ES-I3 (cell line): ENCODE measurements around the gene ALDOB.

Experiments
- H3K36me3 ChIP-seq: 2 replicates; pipeline ENCODE4 v1.6.1; 2013; ENCODE audit warnings: mild to moderate bottlenecking, low read length, control low read depth, moderate library complexity; ENCODE audit not compliant: insufficient read depth
- H3K4me1 ChIP-seq: 2 replicates; pipeline ENCODE4 v1.6.1; 2013; ENCODE audit warnings: mild to moderate bottlenecking, control low read depth, low read length; ENCODE audit not compliant: insufficient read depth
- H3K9ac ChIP-seq: 2 replicates; pipeline ENCODE4 v1.6.1; 2013; ENCODE audit warnings: low read depth, mild to moderate bottlenecking, low read length, moderate library complexity
- H3K9me3 ChIP-seq: 2 replicates; pipeline ENCODE4 v1.6.1; 2013; ENCODE audit warnings: mild to moderate bottlenecking, low read length, moderate library complexity; ENCODE audit not compliant: control insufficient read depth, insufficient read depth

The ALDOB gene

GRCh38 chr9:101467690-101468089, 32.1 kb upstream of the ALDOB start:
- H3K4me1 ChIP-seq = peaks cover 16% of the 10 kb centered on the region; the same call in 1 of the 2 replicates
- H3K9ac ChIP-seq = no peak overlapping the region
- no peaks in the 10 kb centered on the region for H3K36me3 ChIP-seq
- no peaks in the 10 kb centered on the region for H3K9me3 ChIP-seq

- Histone ChIP-seq H3K9ac (no peak overlapping the region), H3K9me3 (no peaks in the 10 kb centered on the region), H3K4me1 (peaks cover 23% of the 10 kb centered on the region; the same call in 1 of the 2 replicates), H3K36me3 (no peaks in the 10 kb centered on the region)
These were observed 31.3 kb upstream of the ALDOB start for GRCh38 chr9:101466863-101467262.

- Histone ChIP-seq H3K9ac (no peak overlapping the region), H3K36me3 (no peaks in the 10 kb centered on the region), H3K4me1 (peaks cover 23% of the 10 kb centered on the region; the same call in 1 of the 2 replicates), H3K9me3 (no peaks in the 10 kb centered on the region)
These were observed 29.8 kb upstream of the ALDOB start for GRCh38 chr9:101465326-101465915.

GRCh38 chr9:101463397-101463796, 27.8 kb upstream of the ALDOB start:
- H3K9me3 ChIP-seq = no peaks in the 10 kb centered on the region
- H3K9ac ChIP-seq = no peak overlapping the region
- peaks cover 26% of the 10 kb centered on the region; the same call in 1 of the 2 replicates for H3K4me1 ChIP-seq
- no peaks in the 10 kb centered on the region for H3K36me3 ChIP-seq

GRCh38 chr9:101462558-101462957, 27.0 kb upstream of the ALDOB start:
- Histone ChIP-seq H3K9ac (peak overlapping the region; percentile 11; the same call in 1 of the 2 replicates), H3K4me1 (peaks cover 30% of the 10 kb centered on the region; the same call in 1 of the 2 replicates), H3K36me3 (no peaks in the 10 kb centered on the region), H3K9me3 (no peaks in the 10 kb centered on the region)

GRCh38 chr9:101460965-101461364, 25.4 kb upstream of the ALDOB start:
- Histone ChIP-seq H3K36me3 (no peaks in the 10 kb centered on the region), H3K4me1 (peaks cover 30% of the 10 kb centered on the region; the same call in 1 of the 2 replicates), H3K9ac (no peak overlapping the region), H3K9me3 (no peaks in the 10 kb centered on the region)

GRCh38 chr9:101458963-101459631, 23.5 kb upstream of the ALDOB start:
- Histone ChIP-seq H3K9me3 (no peaks in the 10 kb centered on the region), H3K4me1 (peaks cover 29% of the 10 kb centered on the region; the same call in 1 of the 2 replicates), H3K9ac (no peak overlapping the region), H3K36me3 (no peaks in the 10 kb centered on the region)

GRCh38 chr9:101457003-101457402, 21.4 kb upstream of the ALDOB start:
- no peak overlapping the region for H3K9ac ChIP-seq
- peaks cover 13% of the 10 kb centered on the region; the same call in 1 of the 2 replicates for H3K4me1 ChIP-seq
- no peaks in the 10 kb centered on the region for H3K9me3 ChIP-seq
- H3K36me3 ChIP-seq = no peaks in the 10 kb centered on the region

GRCh38 chr9:101455656-101456240, 20.2 kb upstream of the ALDOB start:
- Histone ChIP-seq H3K4me1 (peaks cover 12% of the 10 kb centered on the region; the same call in 1 of the 2 replicates), H3K36me3 (no peaks in the 10 kb centered on the region), H3K9ac (no peak overlapping the region), H3K9me3 (no peaks in the 10 kb centered on the region; the same call in 1 of the 2 replicates)

- Histone ChIP-seq H3K9me3 (no peaks in the 10 kb centered on the region; the same call in 1 of the 2 replicates), H3K4me1 (peaks cover 9% of the 10 kb centered on the region; the same call in 1 of the 2 replicates), H3K36me3 (no peaks in the 10 kb centered on the region), H3K9ac (no peak overlapping the region)
These were observed 18.4 kb upstream of the ALDOB start for GRCh38 chr9:101453776-101454570.

- no peaks in the 10 kb centered on the region; the same call in 1 of the 2 replicates for H3K9me3 ChIP-seq
- no peaks in the 10 kb centered on the region for H3K4me1 ChIP-seq
- no peaks in the 10 kb centered on the region for H3K36me3 ChIP-seq
- no peak overlapping the region for H3K9ac ChIP-seq
These were observed 15.9 kb upstream of the ALDOB start for GRCh38 chr9:101451498-101451897.

- no peaks in the 10 kb centered on the region for H3K36me3 ChIP-seq
- no peaks in the 10 kb centered on the region for H3K4me1 ChIP-seq
- no peaks in the 10 kb centered on the region; the same call in 1 of the 2 replicates for H3K9me3 ChIP-seq
- H3K9ac ChIP-seq = no peak overlapping the region
These were observed 15.4 kb upstream of the ALDOB start for GRCh38 chr9:101450931-101451330.

GRCh38 chr9:101449071-101449721, 13.6 kb upstream of the ALDOB start:
- no peaks in the 10 kb centered on the region; the same call in 1 of the 2 replicates for H3K9me3 ChIP-seq
- H3K9ac ChIP-seq = peak overlapping the region; percentile 48; the same call in 1 of the 2 replicates
- H3K36me3 ChIP-seq = no peaks in the 10 kb centered on the region
- H3K4me1 ChIP-seq = no peaks in the 10 kb centered on the region

- Histone ChIP-seq H3K36me3 (no peaks in the 10 kb centered on the region), H3K9ac (no peak overlapping the region), H3K9me3 (no peaks in the 10 kb centered on the region; the same call in 1 of the 2 replicates), H3K4me1 (no peaks in the 10 kb centered on the region)
These were observed 13.1 kb upstream of the ALDOB start for GRCh38 chr9:101448680-101449070.
